ENCODE results near the gene SIGLEC12.
A peak's percentile ranks its signal among the peaks of the same experiment; 100 is the strongest.
"Not testable (repeated sequence)": the region's sequence is repeated elsewhere in the genome, so short reads cannot be mapped to it uniquely, and the experiment has no call there.

Gene SIGLEC12

DNA sequence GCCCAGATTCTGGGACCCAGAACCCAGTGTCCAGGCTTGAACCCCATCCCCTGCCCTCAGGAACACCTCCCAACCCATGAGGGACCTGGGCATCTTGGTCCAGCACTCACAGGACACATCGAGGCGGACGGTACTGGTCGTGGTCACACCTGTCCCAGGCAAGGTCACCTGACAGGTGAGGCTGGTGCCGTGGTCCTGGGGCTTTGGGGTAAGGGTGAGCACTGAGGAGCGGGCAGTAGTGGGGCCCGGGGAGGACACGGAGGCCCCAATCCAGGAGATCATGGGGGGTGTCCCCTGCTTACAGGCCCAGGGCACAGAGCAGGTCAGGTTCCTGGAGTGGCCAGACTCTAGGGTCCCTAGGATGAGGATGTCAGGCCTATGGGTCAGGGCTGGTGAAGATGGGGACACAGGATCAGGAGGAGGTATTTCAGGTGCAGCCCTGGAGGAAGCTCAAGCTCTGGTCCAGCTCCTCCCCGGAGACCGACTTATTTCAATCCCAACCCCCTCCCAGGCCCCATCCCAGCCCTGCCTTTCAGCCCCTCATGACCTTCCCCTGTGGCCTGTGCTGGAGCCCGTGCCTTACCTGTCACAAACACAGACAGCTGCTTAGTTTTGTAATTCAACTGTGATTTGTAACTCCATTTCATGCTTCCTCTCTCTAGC, 44.1 kb downstream of the SIGLEC12 start:
- peak; percentile 47 for DNase-seq

- DNase-seq: peak; percentile 46
These were observed 44.9 kb downstream of the SIGLEC12 start for GRCh38 chr19:51456541-51457290.

- peak; percentile 55 for DNase-seq
These were observed 50.8 kb downstream of the SIGLEC12 start for GRCh38 chr19:51450730-51451307.

DNA sequence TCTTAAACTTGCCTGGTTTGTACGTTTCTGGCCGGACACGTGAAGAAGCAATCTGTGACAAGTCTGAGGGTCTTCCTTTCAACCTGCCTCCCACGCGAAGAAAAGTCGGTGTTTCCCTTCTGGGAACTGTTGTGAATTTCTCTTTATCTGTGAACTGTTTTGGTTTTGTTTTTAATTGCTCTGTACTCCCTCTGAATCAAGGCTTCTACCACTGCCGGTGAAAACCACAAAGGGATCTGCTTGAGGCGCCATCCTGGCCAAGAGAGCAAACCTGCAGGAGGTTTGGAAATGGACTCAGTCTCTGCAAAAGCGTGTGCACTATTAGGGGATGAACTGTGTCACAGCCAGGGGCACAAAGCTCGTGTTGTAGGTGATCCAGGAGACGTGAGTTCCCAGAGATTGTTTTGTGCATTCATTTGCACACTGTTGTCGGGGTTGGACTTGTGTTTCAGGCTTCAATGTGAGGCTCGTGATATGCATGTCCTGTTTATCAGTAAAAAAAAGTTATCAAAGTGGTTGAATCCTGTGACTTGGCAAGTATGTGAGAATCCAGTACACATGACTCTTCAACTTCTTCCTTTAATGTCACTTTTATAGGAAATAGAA, 53.1 kb downstream of the SIGLEC12 start:
- peak; percentile 79 for DNase-seq

DNA sequence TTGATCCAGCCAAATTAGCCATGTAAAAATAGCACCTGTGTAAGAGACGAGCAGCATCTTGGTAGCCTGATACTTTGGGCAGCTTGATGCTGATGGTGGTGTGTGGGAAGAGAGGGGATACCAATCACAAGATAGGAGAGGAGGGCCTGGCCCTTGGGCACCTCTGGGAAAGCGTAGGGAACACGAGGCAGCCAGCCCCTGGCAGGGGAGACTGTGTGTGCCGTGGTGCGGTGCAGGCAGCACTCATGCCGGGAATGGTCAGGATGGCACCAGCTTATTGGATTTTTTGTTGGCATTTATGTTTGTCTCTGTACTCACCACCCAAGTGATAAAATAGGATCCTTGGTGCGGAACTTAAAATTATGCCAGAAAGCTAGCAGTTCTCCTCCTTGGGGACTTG, 53.6 kb downstream of the SIGLEC12 start:
- DNase-seq: no peak

- DNase-seq: not testable (repeated sequence)
These were observed 54.1 kb downstream of the SIGLEC12 start for GRCh38 chr19:51447510-51447909.

DNA sequence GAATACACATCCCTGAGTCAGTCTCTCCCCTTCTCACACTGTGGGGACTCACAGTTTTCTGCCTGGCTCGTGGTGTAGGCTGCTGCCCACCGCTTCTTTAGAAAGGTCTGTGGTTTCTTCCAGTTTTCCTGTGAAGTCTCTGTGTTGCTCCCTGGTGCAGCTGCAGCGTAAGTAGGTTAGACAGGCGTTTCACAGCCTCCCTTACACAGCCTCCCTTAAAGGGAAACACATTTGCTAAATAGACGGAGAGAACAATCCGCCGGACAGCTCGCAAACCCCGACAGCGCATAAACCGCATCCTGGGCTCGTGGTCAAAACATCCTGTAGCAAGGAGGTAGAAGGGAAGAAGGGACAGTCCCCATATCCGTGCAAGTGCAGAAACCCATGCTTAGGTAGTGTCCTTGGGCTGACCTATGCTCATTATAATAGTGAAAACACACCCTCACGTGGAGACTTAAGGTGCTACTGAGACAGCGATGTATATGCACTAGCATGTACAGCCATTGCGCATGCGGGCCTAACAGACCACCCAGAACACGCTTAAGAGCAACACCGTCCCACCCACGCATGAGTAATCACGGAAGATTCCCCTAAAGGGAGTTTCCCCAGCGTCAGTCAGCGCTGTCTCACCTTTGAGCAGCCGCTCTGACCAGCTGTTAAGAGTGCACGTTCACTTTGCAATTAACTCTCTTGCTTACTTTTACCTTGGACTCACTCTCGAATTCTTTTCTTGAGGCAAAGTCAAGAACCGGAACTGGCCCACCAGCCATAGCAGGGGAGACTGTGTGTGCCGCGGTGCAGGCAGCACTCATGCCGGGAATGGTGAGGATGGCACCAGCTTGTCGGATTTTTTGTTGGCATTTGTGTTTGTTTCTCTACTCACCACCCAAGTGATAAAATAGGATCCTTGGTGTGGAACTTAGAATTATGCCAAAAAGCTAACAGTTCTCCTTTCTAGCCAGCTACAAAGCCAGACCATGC, 59.9 kb downstream of the SIGLEC12 start:
- DNase-seq: peak; percentile 91
